Measurements from ENCODE around the gene GPR75. TPM values are rescaled to one million over a fixed set of nuclear protein-coding genes. Genes with fewer than 3 reads are reported as not detected.

Gene GPR75
- total RNA-seq, 2 experiments from 2014 or later: 1.6 to 2.0 TPM

DNA sequence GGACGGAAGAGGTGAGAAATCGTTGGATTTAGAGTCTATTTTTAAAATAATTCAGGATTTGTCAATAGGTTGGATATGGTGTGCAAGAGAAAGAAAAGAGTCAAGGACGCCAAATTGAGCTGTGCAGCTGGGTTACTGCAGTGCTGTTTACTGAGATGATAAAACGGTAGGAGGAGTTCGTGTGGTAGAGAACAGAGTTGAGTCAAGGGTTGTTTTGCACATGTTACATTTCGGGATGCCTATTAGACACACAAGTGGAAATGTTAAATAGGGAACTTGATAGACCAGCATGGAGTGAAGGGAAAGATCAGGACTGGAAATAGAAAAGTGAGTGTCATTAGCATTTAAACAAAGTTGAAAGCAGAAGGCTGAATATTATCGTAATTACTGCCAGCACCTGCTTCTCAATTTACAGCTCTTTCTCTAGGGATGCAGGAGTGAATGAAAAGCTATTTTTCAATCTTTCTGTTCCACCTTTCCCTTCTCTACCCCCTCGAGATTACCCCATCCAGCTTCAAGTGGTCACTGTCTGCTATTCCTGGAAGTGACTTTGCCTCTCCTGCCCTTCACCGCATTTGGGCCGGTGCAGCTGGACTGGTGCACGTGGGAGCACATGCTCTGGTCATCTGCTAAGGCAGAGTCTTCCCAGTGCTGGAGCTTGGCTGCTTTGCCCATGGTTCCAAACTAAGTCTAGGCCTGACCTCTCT lies 30.3 kb downstream of the GPR75 start:
- intact Hi-C loops (cut with DNase I, micrococcal nuclease): no loop called here
- H3K4me1 ChIP-seq (ENCODE audit: insufficient read depth, low read length): no peaks in the 10 kb centered on the region
- DNase-seq: no peak
- H3K27me3 Mint-ChIP-seq: no peaks in the 10 kb centered on the region
- CTCF ChIA-PET: no interaction called here
- H3K27ac Mint-ChIP-seq: no peak overlapping the region
- peaks cover 3 to 4% of the 10 kb centered on the region in 2 experiments for H3K9me3 ChIP-seq (ENCODE audit: control insufficient read depth in 1 of 2, insufficient read depth in 1 of 2, low read length in 2 of 2)
- H3K4me1 Mint-ChIP-seq (ENCODE audit: low read depth): no peaks in the 10 kb centered on the region
- no peak for TF ChIP-seq CTCF (IDR thresholded peaks at IDR 0.05)
- peaks cover 3% of the 10 kb centered on the region for H3K36me3 ChIP-seq (ENCODE audit: insufficient read depth, low read length)
- H3K4me3 ChIP-seq (ENCODE audit: low read length): no peak overlapping the region
- H3K36me3 Mint-ChIP-seq (ENCODE audit: low read depth): peaks cover 19% of the 10 kb centered on the region
- no peak for ATAC-seq (ENCODE audit: poor library complexity)
- no peak overlapping the region for H3K4me3 Mint-ChIP-seq
- POLR2A ChIA-PET: interaction anchor here (0.6 to 0.8 kb wide), 2 partner anchors 125 to 710 kb away, joined by 3 read pairs; no protein-coding TSS in a partner anchor
- no peak overlapping the region for H3K27ac ChIP-seq (ENCODE audit: low read depth in 1 of 2, low read length in 2 of 2)
- H3K9me3 Mint-ChIP-seq: peaks cover 4% of the 10 kb centered on the region
- H3K27me3 ChIP-seq (ENCODE audit: control insufficient read depth in 1 of 2, insufficient read depth in 2 of 2, low read length in 2 of 2): no peaks in the 10 kb centered on the region

DNA sequence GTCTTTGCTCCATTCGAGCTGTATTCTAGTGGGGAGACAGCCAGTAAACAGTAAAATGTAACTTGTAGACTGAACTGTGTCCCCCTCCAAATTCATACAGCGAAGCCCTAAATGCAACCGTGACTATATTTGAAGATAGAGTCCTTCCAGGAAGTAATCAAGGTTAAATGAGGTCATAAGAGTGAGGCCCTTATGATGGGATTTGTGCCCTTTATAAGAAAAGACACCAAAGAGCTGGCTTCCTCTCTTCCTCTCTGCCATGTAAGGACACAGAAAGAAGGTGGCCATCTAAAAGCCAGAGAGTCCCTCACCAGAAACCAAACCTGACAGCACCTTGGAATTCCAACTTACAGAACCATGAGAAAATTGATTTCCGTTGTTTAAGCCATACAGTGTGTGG lies 31.4 kb downstream of the GPR75 start:
- ATAC-seq (ENCODE audit: poor library complexity) (no peak), DNase-seq (no peak)
- H3K4me1 Mint-ChIP-seq (ENCODE audit: low read depth): no peaks in the 10 kb centered on the region
- Histone ChIP-seq H3K4me1 (ENCODE audit: insufficient read depth, low read length) (no peaks in the 10 kb centered on the region), H3K9me3 (ENCODE audit: control insufficient read depth in 1 of 2, insufficient read depth in 1 of 2, low read length in 2 of 2) (peaks cover 0 to 4% of the 10 kb centered on the region in 2 experiments), H3K36me3 (ENCODE audit: insufficient read depth, low read length) (peaks cover 3% of the 10 kb centered on the region), H3K4me3 (ENCODE audit: low read length) (no peak overlapping the region), H3K27me3 (ENCODE audit: control insufficient read depth in 1 of 2, insufficient read depth in 2 of 2, low read length in 2 of 2) (no peaks in the 10 kb centered on the region), H3K27ac (ENCODE audit: low read depth in 1 of 2, low read length in 2 of 2) (no peak overlapping the region)
- TF ChIP-seq CTCF (IDR thresholded peaks at IDR 0.05): no peak
- H3K36me3 Mint-ChIP-seq (ENCODE audit: low read depth): peaks cover 10% of the 10 kb centered on the region
- CTCF ChIA-PET: no interaction called here
- H3K27me3 Mint-ChIP-seq: no peaks in the 10 kb centered on the region
- no peak overlapping the region for H3K4me3 Mint-ChIP-seq
- POLR2A ChIA-PET: interaction anchor here (0.6 kb wide), 1 partner anchor 29 kb away, joined by 3 read pairs; no protein-coding TSS in a partner anchor
- intact Hi-C loops (cut with DNase I, micrococcal nuclease): no loop called here
- H3K9me3 Mint-ChIP-seq: peaks cover 4% of the 10 kb centered on the region
- no peak overlapping the region for H3K27ac Mint-ChIP-seq

DNA sequence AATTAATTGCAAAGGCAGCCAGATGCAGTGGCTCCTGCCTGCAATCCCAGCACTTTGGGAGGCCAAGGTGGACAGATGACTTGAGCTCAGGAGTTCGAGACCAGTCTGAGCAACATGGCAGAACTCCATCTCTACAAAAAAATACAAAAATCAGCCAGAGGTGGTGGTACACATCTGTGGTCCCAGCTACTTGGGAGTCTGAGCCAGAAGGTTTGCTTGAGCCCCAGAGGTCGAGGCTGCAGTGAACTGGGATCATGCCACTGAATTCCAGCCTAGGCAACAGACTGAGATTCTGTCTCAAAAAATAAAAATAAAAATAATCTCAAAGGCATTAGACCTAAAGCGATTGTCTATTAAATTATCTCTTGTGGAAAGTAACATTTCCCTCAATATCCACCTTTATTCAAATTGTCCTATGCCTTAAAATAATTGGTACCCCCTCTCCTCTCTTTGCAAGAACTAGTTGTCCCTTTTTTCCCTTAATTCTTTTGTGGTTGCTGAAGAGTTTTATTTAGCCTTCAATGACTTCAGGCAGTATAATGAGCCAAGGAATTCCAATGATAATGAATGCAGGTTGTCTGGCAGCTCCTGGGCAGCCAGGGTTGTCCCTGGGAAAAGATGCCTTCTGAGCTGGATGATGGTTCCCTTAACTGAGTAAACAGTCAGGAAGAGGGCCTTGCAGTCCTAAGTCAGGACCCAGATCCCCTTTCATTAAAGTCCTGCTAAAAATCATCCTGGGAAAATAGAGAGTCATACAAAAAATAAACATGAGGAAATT lies 32.2 kb downstream of the GPR75 start:
- H3K4me1 Mint-ChIP-seq (ENCODE audit: low read depth): no peaks in the 10 kb centered on the region
- H3K9me3 Mint-ChIP-seq: peaks cover 4% of the 10 kb centered on the region
- H3K27ac ChIP-seq (ENCODE audit: low read depth in 1 of 2, low read length in 2 of 2): no peak overlapping the region
- CTCF ChIA-PET: no interaction called here
- H3K27ac Mint-ChIP-seq: no peak overlapping the region
- DNase-seq (no peak), ATAC-seq (ENCODE audit: poor library complexity) (no peak)
- TF ChIP-seq CTCF (IDR thresholded peaks at IDR 0.05): no peak
- intact Hi-C loops (cut with DNase I, micrococcal nuclease): no loop called here
- H3K27me3 Mint-ChIP-seq: no peaks in the 10 kb centered on the region
- no peaks in the 10 kb centered on the region for H3K4me1 ChIP-seq (ENCODE audit: insufficient read depth, low read length)
- no peaks in the 10 kb centered on the region for H3K27me3 ChIP-seq (ENCODE audit: control insufficient read depth in 1 of 2, insufficient read depth in 2 of 2, low read length in 2 of 2)
- H3K36me3 ChIP-seq (ENCODE audit: insufficient read depth, low read length): peaks cover 3% of the 10 kb centered on the region
- peaks cover 10% of the 10 kb centered on the region for H3K36me3 Mint-ChIP-seq (ENCODE audit: low read depth)
- POLR2A ChIA-PET: interaction anchor here (0.6 kb wide), 1 partner anchor 28 kb away, joined by 3 read pairs; no protein-coding TSS in a partner anchor
- no peak overlapping the region for H3K4me3 Mint-ChIP-seq
- no peak overlapping the region for H3K4me3 ChIP-seq (ENCODE audit: low read length)
- H3K9me3 ChIP-seq (ENCODE audit: control insufficient read depth in 1 of 2, insufficient read depth in 1 of 2, low read length in 2 of 2): peaks cover 0 to 4% of the 10 kb centered on the region in 2 experiments
